ENCODE data around the gene BRD4. TPM values are rescaled to one million over a fixed set of nuclear protein-coding genes. Genes with fewer than 3 reads are reported as not detected.
A peak's percentile ranks its signal among the peaks of the same experiment; 100 is the strongest.

Gene BRD4
- total and polyA plus RNA-seq, 2 experiments from 2014 or later, result 63.8 to 115 TPM

DNA sequence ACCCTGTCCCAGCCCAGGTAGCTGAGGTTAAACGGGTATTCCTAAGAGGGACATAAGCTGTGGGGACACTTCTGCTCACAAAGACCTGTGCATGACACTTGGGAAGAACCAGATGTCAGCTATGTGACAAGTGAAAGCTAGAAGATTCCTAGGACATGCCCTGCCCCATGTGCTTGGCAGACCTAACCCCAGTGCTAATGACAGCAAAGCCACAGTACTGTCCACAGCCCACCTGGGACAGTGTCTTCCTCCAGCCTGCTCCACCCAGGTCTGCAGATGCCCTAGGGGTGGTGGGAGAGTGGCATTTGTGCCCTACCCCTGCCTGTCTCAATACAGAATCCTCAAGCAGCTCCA, 81.7 kb downstream of the BRD4 start:
- Mint-ChIP-seq H3K4me1 (peaks cover 18% of the 10 kb centered on the region), H3K27ac (no peak overlapping the region), H3K9me3 (no peaks in the 10 kb centered on the region; the same call in 2 of the 3 replicates), H3K4me3 (no peak overlapping the region), H3K27me3 (ENCODE audit: insufficient read depth, low read depth, poor library complexity) (peaks cover 16% of the 10 kb centered on the region), H3K36me3 (ENCODE audit: low read depth) (peaks cover 68% of the 10 kb centered on the region)
- H3K27ac ChIP-seq (ENCODE audit: low read depth), result peak overlapping the region; percentile 66; the same call in 1 of the 2 replicates
- H3K4me3 ChIP-seq, result no peak overlapping the region
- H3K4me1 ChIP-seq (ENCODE audit: insufficient read depth), result peaks cover 6% of the 10 kb centered on the region
- DNase-seq (ENCODE audit: low spot score) (no peak), ATAC-seq (no peak)
- TF ChIP-seq NANOG (IDR thresholded peaks at IDR 0.05; ENCODE audit: borderline replicate concordance) (no peak), JUNB (IDR thresholded peaks at IDR 0.05; ENCODE audit: unreplicated experiment) (no peak), EZH2 (IDR thresholded peaks at IDR 0.05; ENCODE audit: low read depth, unreplicated experiment) (no peak), ZNF331 (CRISPR knock-in tag; IDR thresholded peaks at IDR 0.05; ENCODE audit: low read depth) (no peak), ZNF114 (CRISPR knock-in tag; IDR thresholded peaks at IDR 0.05) (no peak)
- TF ChIP-seq, protein P1, sequence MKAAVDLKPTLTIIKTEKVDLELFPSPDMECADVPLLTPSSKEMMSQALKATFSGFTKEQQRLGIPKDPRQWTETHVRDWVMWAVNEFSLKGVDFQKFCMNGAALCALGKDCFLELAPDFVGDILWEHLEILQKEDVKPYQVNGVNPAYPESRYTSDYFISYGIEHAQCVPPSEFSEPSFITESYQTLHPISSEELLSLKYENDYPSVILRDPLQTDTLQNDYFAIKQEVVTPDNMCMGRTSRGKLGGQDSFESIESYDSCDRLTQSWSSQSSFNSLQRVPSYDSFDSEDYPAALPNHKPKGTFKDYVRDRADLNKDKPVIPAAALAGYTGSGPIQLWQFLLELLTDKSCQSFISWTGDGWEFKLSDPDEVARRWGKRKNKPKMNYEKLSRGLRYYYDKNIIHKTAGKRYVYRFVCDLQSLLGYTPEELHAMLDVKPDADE (IDR thresholded peaks at IDR 0.05), result no peak
- TF ChIP-seq, protein P2, sequence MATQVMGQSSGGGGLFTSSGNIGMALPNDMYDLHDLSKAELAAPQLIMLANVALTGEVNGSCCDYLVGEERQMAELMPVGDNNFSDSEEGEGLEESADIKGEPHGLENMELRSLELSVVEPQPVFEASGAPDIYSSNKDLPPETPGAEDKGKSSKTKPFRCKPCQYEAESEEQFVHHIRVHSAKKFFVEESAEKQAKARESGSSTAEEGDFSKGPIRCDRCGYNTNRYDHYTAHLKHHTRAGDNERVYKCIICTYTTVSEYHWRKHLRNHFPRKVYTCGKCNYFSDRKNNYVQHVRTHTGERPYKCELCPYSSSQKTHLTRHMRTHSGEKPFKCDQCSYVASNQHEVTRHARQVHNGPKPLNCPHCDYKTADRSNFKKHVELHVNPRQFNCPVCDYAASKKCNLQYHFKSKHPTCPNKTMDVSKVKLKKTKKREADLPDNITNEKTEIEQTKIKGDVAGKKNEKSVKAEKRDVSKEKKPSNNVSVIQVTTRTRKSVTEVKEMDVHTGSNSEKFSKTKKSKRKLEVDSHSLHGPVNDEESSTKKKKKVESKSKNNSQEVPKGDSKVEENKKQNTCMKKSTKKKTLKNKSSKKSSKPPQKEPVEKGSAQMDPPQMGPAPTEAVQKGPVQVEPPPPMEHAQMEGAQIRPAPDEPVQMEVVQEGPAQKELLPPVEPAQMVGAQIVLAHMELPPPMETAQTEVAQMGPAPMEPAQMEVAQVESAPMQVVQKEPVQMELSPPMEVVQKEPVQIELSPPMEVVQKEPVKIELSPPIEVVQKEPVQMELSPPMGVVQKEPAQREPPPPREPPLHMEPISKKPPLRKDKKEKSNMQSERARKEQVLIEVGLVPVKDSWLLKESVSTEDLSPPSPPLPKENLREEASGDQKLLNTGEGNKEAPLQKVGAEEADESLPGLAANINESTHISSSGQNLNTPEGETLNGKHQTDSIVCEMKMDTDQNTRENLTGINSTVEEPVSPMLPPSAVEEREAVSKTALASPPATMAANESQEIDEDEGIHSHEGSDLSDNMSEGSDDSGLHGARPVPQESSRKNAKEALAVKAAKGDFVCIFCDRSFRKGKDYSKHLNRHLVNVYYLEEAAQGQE (IDR thresholded peaks at IDR 0.05; ENCODE audit: unreplicated experiment), result no peak
- TF ChIP-seq, protein P3, sequence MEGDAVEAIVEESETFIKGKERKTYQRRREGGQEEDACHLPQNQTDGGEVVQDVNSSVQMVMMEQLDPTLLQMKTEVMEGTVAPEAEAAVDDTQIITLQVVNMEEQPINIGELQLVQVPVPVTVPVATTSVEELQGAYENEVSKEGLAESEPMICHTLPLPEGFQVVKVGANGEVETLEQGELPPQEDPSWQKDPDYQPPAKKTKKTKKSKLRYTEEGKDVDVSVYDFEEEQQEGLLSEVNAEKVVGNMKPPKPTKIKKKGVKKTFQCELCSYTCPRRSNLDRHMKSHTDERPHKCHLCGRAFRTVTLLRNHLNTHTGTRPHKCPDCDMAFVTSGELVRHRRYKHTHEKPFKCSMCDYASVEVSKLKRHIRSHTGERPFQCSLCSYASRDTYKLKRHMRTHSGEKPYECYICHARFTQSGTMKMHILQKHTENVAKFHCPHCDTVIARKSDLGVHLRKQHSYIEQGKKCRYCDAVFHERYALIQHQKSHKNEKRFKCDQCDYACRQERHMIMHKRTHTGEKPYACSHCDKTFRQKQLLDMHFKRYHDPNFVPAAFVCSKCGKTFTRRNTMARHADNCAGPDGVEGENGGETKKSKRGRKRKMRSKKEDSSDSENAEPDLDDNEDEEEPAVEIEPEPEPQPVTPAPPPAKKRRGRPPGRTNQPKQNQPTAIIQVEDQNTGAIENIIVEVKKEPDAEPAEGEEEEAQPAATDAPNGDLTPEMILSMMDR (conservative IDR thresholded peaks at IDR 0.05; ENCODE audit: low read depth in 2 of 2), result no peak
- H3K79me2 ChIP-seq (replicated peaks; ENCODE audit: insufficient read depth), result peaks cover 27% of the 10 kb centered on the region
- no peak overlapping the region for H3K4me2 ChIP-seq
- H3K36me3 ChIP-seq (ENCODE audit: insufficient read depth), result peaks cover 19% of the 10 kb centered on the region
- H3F3A ChIP-seq (replicated peaks; ENCODE audit: low read depth), result peaks cover 10% of the 10 kb centered on the region
- H2AFZ ChIP-seq, result no peak overlapping the region
- H3K27me3 ChIP-seq (ENCODE audit: insufficient read depth), result no peaks in the 10 kb centered on the region
- no peaks in the 10 kb centered on the region for H3K9me2 ChIP-seq (ENCODE audit: insufficient read depth)
- peaks cover 39% of the 10 kb centered on the region for H4K20me1 ChIP-seq (replicated peaks; ENCODE audit: insufficient read depth)

DNA sequence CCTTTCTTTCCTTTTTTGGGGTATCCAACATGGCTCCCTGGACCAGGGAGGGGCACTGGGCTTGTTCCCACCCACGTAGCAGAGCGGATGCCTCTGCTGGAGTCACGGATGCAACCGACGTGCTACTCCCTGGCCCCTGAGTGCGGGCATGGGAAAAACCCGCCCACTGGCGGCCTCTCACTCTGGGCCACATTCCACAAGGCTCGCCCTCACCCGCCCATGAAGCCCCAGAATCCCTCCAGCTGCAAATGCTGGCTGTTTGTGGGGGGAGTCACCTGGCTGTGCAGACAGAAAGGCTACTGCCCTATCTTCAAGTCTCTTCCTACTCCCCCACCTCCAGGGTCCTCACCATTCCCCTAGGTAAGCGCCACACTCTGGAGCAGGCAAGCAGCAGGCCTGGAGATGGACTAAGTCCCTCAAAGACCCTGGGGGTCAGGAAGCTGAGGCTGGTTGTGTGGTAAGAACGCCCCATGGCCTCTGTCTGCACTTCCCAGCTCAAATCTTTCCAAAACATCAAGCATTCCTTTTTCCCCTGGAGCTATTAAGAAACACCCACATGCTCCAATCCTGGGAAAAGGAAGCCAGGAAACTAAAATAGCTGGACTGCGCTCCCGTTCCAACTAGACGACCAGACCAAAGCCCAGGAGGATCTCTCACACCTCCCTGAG, 82.2 kb downstream of the BRD4 start:
- no peak overlapping the region for H3K27ac Mint-ChIP-seq
- Histone ChIP-seq H3K4me3 (no peak overlapping the region), H3K27me3 (ENCODE audit: insufficient read depth) (no peaks in the 10 kb centered on the region), H3K27ac (ENCODE audit: low read depth) (peak overlapping the region; percentile 72; the same call in 1 of the 2 replicates), H2AFZ (no peak overlapping the region), H3F3A (replicated peaks; ENCODE audit: low read depth) (peaks cover 10% of the 10 kb centered on the region), H3K4me1 (ENCODE audit: insufficient read depth) (peaks cover 6% of the 10 kb centered on the region), H3K79me2 (replicated peaks; ENCODE audit: insufficient read depth) (peaks cover 27% of the 10 kb centered on the region), H3K36me3 (ENCODE audit: insufficient read depth) (peaks cover 18% of the 10 kb centered on the region), H3K9me2 (ENCODE audit: insufficient read depth) (no peaks in the 10 kb centered on the region), H4K20me1 (replicated peaks; ENCODE audit: insufficient read depth) (peaks cover 39% of the 10 kb centered on the region), H3K4me2 (no peak overlapping the region)
- no peak overlapping the region for H3K4me3 Mint-ChIP-seq
- H3K9me3 Mint-ChIP-seq, result no peaks in the 10 kb centered on the region; the same call in 2 of the 3 replicates
- peaks cover 65% of the 10 kb centered on the region for H3K36me3 Mint-ChIP-seq (ENCODE audit: low read depth)
- ATAC-seq (no peak), DNase-seq (ENCODE audit: low spot score) (no peak)
- H3K4me1 Mint-ChIP-seq, result peaks cover 18% of the 10 kb centered on the region
- H3K27me3 Mint-ChIP-seq (ENCODE audit: insufficient read depth, low read depth, poor library complexity), result peaks cover 16% of the 10 kb centered on the region
- TF ChIP-seq, protein P3 (conservative IDR thresholded peaks at IDR 0.05; ENCODE audit: low read depth in 2 of 2), result no peak
